ENCODE results near the gene NUTM1.

DNA sequence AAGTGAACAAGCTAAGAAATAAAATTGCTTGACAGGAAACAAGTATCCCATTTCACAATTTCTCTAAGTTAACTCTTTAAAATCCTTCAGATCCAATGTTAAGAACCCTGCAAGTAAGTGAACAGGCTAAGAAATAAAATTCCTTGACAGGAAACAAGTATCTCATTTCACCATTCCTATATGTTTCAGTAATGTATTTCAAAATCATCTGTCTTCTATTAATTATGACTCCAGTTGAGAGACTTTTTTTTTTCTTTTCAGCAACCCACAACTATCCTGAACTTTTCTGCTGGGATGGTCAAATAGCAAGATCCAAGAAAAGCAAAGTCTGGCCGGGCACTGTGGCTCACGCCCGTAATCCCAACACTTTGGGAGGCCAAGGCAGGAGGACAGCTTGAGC, 3.2 kb upstream of the NUTM1 start:
- no peak for TF ChIP-seq CTCF (IDR thresholded peaks at IDR 0.05)
- TF ChIP-seq POLR2A (IDR thresholded peaks at IDR 0.05): no peak

All from testis (tissue), 2 donors.